ENCODE results near the gene TSSK3. TPM values are rescaled to one million over a fixed set of nuclear protein-coding genes. Genes with fewer than 3 reads are reported as not detected.

The TSSK3 gene
- total RNA-seq, 1 donor from 2014 or later: 1.6 TPM

DNA sequence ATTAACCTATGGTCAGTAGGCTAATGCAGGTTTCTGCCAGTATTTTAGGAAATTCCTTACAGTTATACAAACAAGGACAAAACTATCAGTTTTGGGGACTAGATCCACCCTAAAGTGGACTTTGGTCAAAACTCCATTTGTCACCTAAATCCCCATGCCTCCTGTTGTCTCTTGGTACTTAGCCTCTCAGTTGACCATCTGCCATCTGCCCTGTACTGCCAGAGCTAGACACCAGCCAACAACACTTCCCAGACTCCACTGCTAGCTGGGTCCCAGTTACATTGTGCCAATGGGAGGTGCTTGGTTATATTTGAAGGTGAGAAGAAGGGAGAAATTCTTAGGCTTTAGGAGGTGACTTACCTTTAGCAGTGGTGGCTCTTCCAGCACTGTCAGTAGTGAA lies 48.9 kb downstream of the TSSK3 start:
- H3K4me1 Mint-ChIP-seq (ENCODE audit: low read depth, unreplicated experiment): no peaks in the 10 kb centered on the region
- no peak overlapping the region for H3K4me3 Mint-ChIP-seq (ENCODE audit: unreplicated experiment)
- H3K9me3 Mint-ChIP-seq (ENCODE audit: unreplicated experiment): peaks cover 7% of the 10 kb centered on the region
- H3K36me3 Mint-ChIP-seq (ENCODE audit: unreplicated experiment): peaks cover 13% of the 10 kb centered on the region
- DNase-seq: no peak
- no peak overlapping the region for H3K27ac Mint-ChIP-seq (ENCODE audit: unreplicated experiment)
- TF ChIP-seq, protein P1, sequence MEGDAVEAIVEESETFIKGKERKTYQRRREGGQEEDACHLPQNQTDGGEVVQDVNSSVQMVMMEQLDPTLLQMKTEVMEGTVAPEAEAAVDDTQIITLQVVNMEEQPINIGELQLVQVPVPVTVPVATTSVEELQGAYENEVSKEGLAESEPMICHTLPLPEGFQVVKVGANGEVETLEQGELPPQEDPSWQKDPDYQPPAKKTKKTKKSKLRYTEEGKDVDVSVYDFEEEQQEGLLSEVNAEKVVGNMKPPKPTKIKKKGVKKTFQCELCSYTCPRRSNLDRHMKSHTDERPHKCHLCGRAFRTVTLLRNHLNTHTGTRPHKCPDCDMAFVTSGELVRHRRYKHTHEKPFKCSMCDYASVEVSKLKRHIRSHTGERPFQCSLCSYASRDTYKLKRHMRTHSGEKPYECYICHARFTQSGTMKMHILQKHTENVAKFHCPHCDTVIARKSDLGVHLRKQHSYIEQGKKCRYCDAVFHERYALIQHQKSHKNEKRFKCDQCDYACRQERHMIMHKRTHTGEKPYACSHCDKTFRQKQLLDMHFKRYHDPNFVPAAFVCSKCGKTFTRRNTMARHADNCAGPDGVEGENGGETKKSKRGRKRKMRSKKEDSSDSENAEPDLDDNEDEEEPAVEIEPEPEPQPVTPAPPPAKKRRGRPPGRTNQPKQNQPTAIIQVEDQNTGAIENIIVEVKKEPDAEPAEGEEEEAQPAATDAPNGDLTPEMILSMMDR (IDR thresholded peaks at IDR 0.05; ENCODE audit: partially characterized antibody, unreplicated experiment): no peak
- H3K27me3 Mint-ChIP-seq (ENCODE audit: unreplicated experiment): peaks cover 1% of the 10 kb centered on the region

DNA sequence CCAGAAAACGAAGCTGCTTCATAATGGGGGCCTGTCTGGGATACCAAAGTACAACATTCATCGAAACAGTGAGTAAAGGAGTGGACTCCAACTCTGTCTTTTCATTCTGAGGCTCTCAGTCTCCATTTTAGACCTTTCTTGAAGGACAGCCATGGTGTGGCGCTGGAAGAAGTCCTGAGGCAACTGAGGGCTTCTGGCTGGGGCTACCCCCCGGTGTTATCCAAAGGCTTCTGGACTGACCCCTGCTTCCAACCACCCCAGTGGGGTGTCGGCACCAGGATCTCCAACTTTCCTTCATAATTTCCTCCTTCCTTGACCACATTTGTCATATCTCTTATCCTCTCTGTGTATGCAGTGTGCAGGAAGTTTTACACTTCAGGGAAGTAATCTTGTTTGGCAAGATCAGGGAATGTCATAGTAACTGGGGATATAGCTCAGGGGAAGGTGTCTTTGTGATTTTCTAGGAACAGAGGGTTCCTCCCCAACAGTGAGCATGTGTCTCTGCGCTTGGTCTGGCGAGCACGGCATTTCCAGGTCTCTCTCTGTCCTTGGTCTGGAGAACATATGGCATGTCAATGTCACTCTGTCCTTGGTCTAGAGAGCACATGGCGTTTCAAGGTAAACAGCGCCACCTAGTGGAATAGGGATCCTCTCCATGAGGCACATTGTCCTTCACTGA lies 51.3 kb downstream of the TSSK3 start:
- Mint-ChIP-seq H3K27ac (ENCODE audit: unreplicated experiment) (no peak overlapping the region), H3K4me1 (ENCODE audit: low read depth, unreplicated experiment) (no peaks in the 10 kb centered on the region), H3K27me3 (ENCODE audit: unreplicated experiment) (peaks cover 1% of the 10 kb centered on the region), H3K4me3 (ENCODE audit: unreplicated experiment) (no peak overlapping the region), H3K36me3 (ENCODE audit: unreplicated experiment) (peaks cover 27% of the 10 kb centered on the region), H3K9me3 (ENCODE audit: unreplicated experiment) (peaks cover 8% of the 10 kb centered on the region)
- no peak for DNase-seq
- TF ChIP-seq, protein P1 (IDR thresholded peaks at IDR 0.05; ENCODE audit: partially characterized antibody, unreplicated experiment): peak; percentile 74

Other genes with a start within 250 kb of the TSSK3 start
- 48.6 TPM for gene TXLNA, start 182.9 kb upstream of the TSSK3 start, total RNA-seq (ENCODE audit: unreplicated experiment)
- gene CCDC28B, start 161.9 kb upstream of the TSSK3 start, total RNA-seq (ENCODE audit: unreplicated experiment): 34.4 TPM
- gene IQCC, start 156.9 kb upstream of the TSSK3 start, total RNA-seq (ENCODE audit: unreplicated experiment): 2.7 TPM
- not detected for gene DCDC2B, start 153.4 kb upstream of the TSSK3 start, total RNA-seq (ENCODE audit: unreplicated experiment)
- 21.8 TPM for gene TMEM234, start 140.2 kb upstream of the TSSK3 start, total RNA-seq (ENCODE audit: unreplicated experiment)
- gene EIF3I, start 140.1 kb upstream of the TSSK3 start, total RNA-seq (ENCODE audit: unreplicated experiment): 103 TPM
- 2.5 TPM for gene FAM167B, start 115.3 kb upstream of the TSSK3 start, total RNA-seq (ENCODE audit: unreplicated experiment)
- 0.37 TPM for gene LCK, start 111.3 kb upstream of the TSSK3 start, total RNA-seq (ENCODE audit: unreplicated experiment)
- 36.9 TPM for gene HDAC1, start 70.5 kb upstream of the TSSK3 start, total RNA-seq (ENCODE audit: unreplicated experiment)
- 912 TPM for gene MARCKSL1, start 26.3 kb upstream of the TSSK3 start, total RNA-seq (ENCODE audit: unreplicated experiment)
- gene FAM229A, start 54 bp upstream of the TSSK3 start, total RNA-seq (ENCODE audit: unreplicated experiment): 21.8 TPM
- 161 TPM for gene BSDC1, start 31.9 kb downstream of the TSSK3 start, total RNA-seq (ENCODE audit: unreplicated experiment)
- gene ZBTB8B, start 102.5 kb downstream of the TSSK3 start, total RNA-seq (ENCODE audit: unreplicated experiment): 0.44 TPM
- gene ZBTB8A, start 176.9 kb downstream of the TSSK3 start, total RNA-seq (ENCODE audit: unreplicated experiment): 12.0 TPM